Measurements from ENCODE around the gene EMC10. TPM values are rescaled to one million over a fixed set of nuclear protein-coding genes. Genes with fewer than 3 reads are reported as not detected.

Gene EMC10
- total and polyA plus RNA-seq, 2 of the 4 experiments (the other 2 are of a cell fraction) = 11.3 to 90.9 TPM

- Histone ChIP-seq H2AFZ (replicated peaks; ENCODE audit: low read length, poor library complexity) (peak overlapping the region; percentile 77), H2BK15ac (ENCODE audit: low read depth, low read length) (no peak overlapping the region), H3K4ac (ENCODE audit: low read depth, low read length) (no peak overlapping the region), H3K9me3 (ENCODE audit: control insufficient read depth, insufficient read depth, low read length) (no peaks in the 10 kb centered on the region), H3K79me1 (ENCODE audit: low read depth in 1 of 2, low read length in 2 of 2) (no peaks in the 10 kb centered on the region), H3K9ac (ENCODE audit: low read depth, low read length) (no peak overlapping the region), H2AK9ac (replicated peaks; ENCODE audit: low read depth, low read length, poor library complexity) (no peak overlapping the region), H4K20me1 (ENCODE audit: insufficient read depth, low read length) (no peaks in the 10 kb centered on the region), H4K91ac (ENCODE audit: insufficient read depth, low read depth, low read length) (no peak overlapping the region), H3K18ac (ENCODE audit: low read depth, low read length) (no peak overlapping the region), H2BK120ac (ENCODE audit: low read depth, low read length) (no peak overlapping the region), H3K4me2 (ENCODE audit: low read depth, low read length) (no peak overlapping the region), H3K9me1 (ENCODE audit: insufficient read depth, low read length) (no peaks in the 10 kb centered on the region), H3K4me1 (ENCODE audit: control insufficient read depth, insufficient read depth, low read length) (no peaks in the 10 kb centered on the region), H4K8ac (ENCODE audit: low read depth in 2 of 2, low read length in 2 of 2) (no peak overlapping the region), H3K4me3 (ENCODE audit: insufficient read depth, low read depth, low read length) (no peak overlapping the region), H3K56ac (ENCODE audit: extremely low read depth, insufficient read depth, low read length) (no peak overlapping the region), H3K27ac (ENCODE audit: insufficient read depth, low read length) (no peak overlapping the region), H3K23ac (ENCODE audit: low read depth, low read length) (no peak overlapping the region), H3K27me3 (ENCODE audit: control insufficient read depth, insufficient read depth, low read length) (peaks cover 12% of the 10 kb centered on the region; the same call in 1 of the 2 replicates), H3K36me3 (ENCODE audit: control insufficient read depth, insufficient read depth, low read length) (no peaks in the 10 kb centered on the region), H2AK5ac (ENCODE audit: low read depth, low read length) (no peak overlapping the region), H4K5ac (ENCODE audit: low read depth, low read length) (no peak overlapping the region), H2BK5ac (ENCODE audit: low read depth, low read length, poor library complexity, severe bottlenecking) (no peak overlapping the region), H3K14ac (replicated peaks; ENCODE audit: low read depth, low read length) (no peak overlapping the region), H2BK20ac (ENCODE audit: low read depth, low read length) (no peak overlapping the region)
- no peak for DNase-seq
- ChIA-PET POLR2A (ENCODE audit: unreplicated experiment) (no interaction called here), CTCF (interaction anchor here (2.3 kb wide), 1 partner anchor 91 kb away, joined by 8 read pairs; no protein-coding TSS in a partner anchor)
- intact Hi-C loops (cut with micrococcal nuclease) = no loop called here
- ATAC-seq (ENCODE audit: low read depth) = no peak
- TF ChIP-seq SMC3 (IDR thresholded peaks at IDR 0.05; ENCODE audit: low read depth, low read length) (no peak), BHLHE40 (IDR thresholded peaks at IDR 0.05; ENCODE audit: low read depth, low read length) (no peak), POLR2A (IDR thresholded peaks at IDR 0.05; ENCODE audit: low read depth, low read length) (no peak), RFX5 (IDR thresholded peaks at IDR 0.05; ENCODE audit: low read depth, low read length) (no peak), CTCF (conservative IDR thresholded peaks at IDR 0.05; ENCODE audit: low read depth, low read length) (no peak), CEBPB (IDR thresholded peaks at IDR 0.05; ENCODE audit: low read depth, low read length) (no peak), ELK1 (IDR thresholded peaks at IDR 0.05; ENCODE audit: borderline replicate concordance, low read depth, low read length) (no peak), NFE2L2 (IDR thresholded peaks at IDR 0.05; ENCODE audit: low read depth, low read length) (no peak), MAZ (IDR thresholded peaks at IDR 0.05; ENCODE audit: borderline replicate concordance, low read depth, low read length) (no peak), MXI1 (IDR thresholded peaks at IDR 0.05; ENCODE audit: borderline replicate concordance, low read depth, low read length) (no peak), RCOR1 (IDR thresholded peaks at IDR 0.05; ENCODE audit: insufficient replicate concordance, low read length) (no peak), CHD1 (IDR thresholded peaks at IDR 0.05; ENCODE audit: low read depth, low read length) (no peak), MAFK (IDR thresholded peaks at IDR 0.05; ENCODE audit: low read depth, low read length) (no peak), RAD21 (IDR thresholded peaks at IDR 0.05; ENCODE audit: low read length) (no peak), USF2 (IDR thresholded peaks at IDR 0.05; ENCODE audit: low read depth, low read length) (no peak), FOS (IDR thresholded peaks at IDR 0.05; ENCODE audit: low read depth, low read length) (no peak)
- dilution Hi-C loops (cut with HindIII; ENCODE audit: low sequenced_read_pairs, unreplicated experiment) = no loop called here
- in situ Hi-C loops (cut with MboI; ENCODE audit: low sequenced_read_pairs) = loop anchor here (5.0 kb wide), 1 partner anchor 92 kb away; the partner anchor contains the start of gene NAPSA
- no CpG with 5 or more reads among the region's 1 CpG for WGBS, 2 experiments (ENCODE audit: extremely low coverage in 2 of 2, insufficient read length in 1 of 2)
- BruUV-seq (replicated peaks) = no TSS peak
These were observed 16.7 kb upstream of the EMC10 start for GRCh38 chr19:50459638-50460037.

All from IMR-90 (cell line).